Hematopoietic multipotent progenitor cell treated with erythropoietin and hydrocortisone succinate and interleukin-3 and kit ligand, for 4 days (in vitro differentiated cells): Measurements from ENCODE around the gene AQP12B.
"Not testable (repeated sequence)": the region's sequence is repeated elsewhere in the genome, so short reads cannot be mapped to it uniquely, and the experiment has no call there.

ENCODE experiments used
- DNase-seq: peaks from one replicate; pipeline ENCODE4 v3.0.0-alpha.2; 2015

Gene AQP12B

GRCh38 chr2:240683329-240683979, 769 bp upstream of the AQP12B start:
- DNase-seq, result not testable (repeated sequence)

- not testable (repeated sequence) for DNase-seq
Measured at GRCh38 chr2:240680185-240680584, 2.5 kb downstream of the AQP12B start.

GRCh38 chr2:240678909-240679308, 3.8 kb downstream of the AQP12B start:
- not testable (repeated sequence) for DNase-seq

GRCh38 chr2:240678043-240678442, 4.6 kb downstream of the AQP12B start:
- not testable (repeated sequence) for DNase-seq

- DNase-seq, result not testable (repeated sequence)
Measured at GRCh38 chr2:240675345-240675744, 7.3 kb downstream of the AQP12B start.

- DNase-seq, result not testable (repeated sequence)
Measured at GRCh38 chr2:240674461-240675184, 8.1 kb downstream of the AQP12B start.

GRCh38 chr2:240672701-240673190, 9.9 kb downstream of the AQP12B start:
- no peak for DNase-seq

GRCh38 chr2:240672076-240672700, 10.5 kb downstream of the AQP12B start:
- no peak for DNase-seq

- no peak for DNase-seq
Measured at GRCh38 chr2:240670950-240671349, 11.7 kb downstream of the AQP12B start.

- no peak for DNase-seq
Measured at GRCh38 chr2:240670402-240670801, 12.3 kb downstream of the AQP12B start.

GRCh38 chr2:240664622-240665021, 18.1 kb downstream of the AQP12B start:
- no peak for DNase-seq

- DNase-seq, result no peak
Measured at GRCh38 chr2:240663546-240664190, 19.0 kb downstream of the AQP12B start.

- no peak for DNase-seq
Measured at GRCh38 chr2:240662681-240663080, 20.0 kb downstream of the AQP12B start.

GRCh38 chr2:240659883-240660282, 22.8 kb downstream of the AQP12B start:
- DNase-seq, result not testable (repeated sequence)

- peak; percentile 61 for DNase-seq
Measured at GRCh38 chr2:240655931-240656886, 26.5 kb downstream of the AQP12B start.

- DNase-seq, result no peak
Measured at GRCh38 chr2:240651185-240651584, 31.5 kb downstream of the AQP12B start.

GRCh38 chr2:240650254-240650965, 32.3 kb downstream of the AQP12B start:
- DNase-seq, result no peak

- no peak for DNase-seq
Measured at GRCh38 chr2:240649331-240649730, 33.4 kb downstream of the AQP12B start.

- DNase-seq, result no peak
Measured at GRCh38 chr2:240648650-240649275, 33.9 kb downstream of the AQP12B start.

GRCh38 chr2:240648155-240648649, 34.5 kb downstream of the AQP12B start:
- no peak for DNase-seq
